Choroid plexus epithelial cell (primary cell): ENCODE data around the gene GNG8.

Source experiments
- DNase-seq: peaks from one replicate; pipeline ENCODE4 v3.0.0-alpha.2; 2010; ENCODE audit warnings: low read depth
- H3K4me3 ChIP-seq: 2 replicates; pipeline ENCODE4 v1.5.1; 2011; ENCODE audit warnings: low read depth, mild to moderate bottlenecking, control low read depth, low read length, moderate library complexity
- CTCF ChIP-seq: conservative IDR thresholded peaks from 2 replicates; pipeline ENCODE4 v1.5.1; 2011; ENCODE audit warnings: low read depth, mild to moderate bottlenecking, control low read depth, inconsistent platforms, low read length, moderate library complexity

Gene GNG8

DNA sequence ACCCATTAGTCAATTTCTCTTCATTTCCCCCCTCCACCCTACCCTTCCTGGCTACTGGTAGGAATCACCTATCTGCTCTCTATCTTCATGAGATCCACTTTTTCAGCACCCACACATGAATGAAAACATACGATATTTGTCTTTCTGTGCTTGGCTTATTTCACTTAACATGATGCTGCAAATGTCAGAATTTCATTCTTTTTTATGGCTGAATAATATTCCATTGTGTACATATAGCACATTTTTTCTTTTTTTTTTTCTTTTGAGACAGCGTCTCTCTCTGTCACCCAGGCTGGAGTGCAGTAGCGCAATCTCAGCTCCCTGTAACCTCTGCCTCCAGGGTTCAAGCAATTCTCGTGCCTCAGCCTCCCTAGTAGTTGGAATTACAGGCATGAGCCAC is 44.7 kb downstream of the GNG8 start:
- no peak for TF ChIP-seq CTCF

GRCh38 chr19:46587861-46588260 is 48.1 kb downstream of the GNG8 start:
- DNase-seq: no peak
- no peak for TF ChIP-seq CTCF
- no peak overlapping the region for H3K4me3 ChIP-seq

More for the DNA sequence above, 44.7 kb downstream of the GNG8 start:
- no peak for DNase-seq
- H3K4me3 ChIP-seq: no peak overlapping the region

DNA sequence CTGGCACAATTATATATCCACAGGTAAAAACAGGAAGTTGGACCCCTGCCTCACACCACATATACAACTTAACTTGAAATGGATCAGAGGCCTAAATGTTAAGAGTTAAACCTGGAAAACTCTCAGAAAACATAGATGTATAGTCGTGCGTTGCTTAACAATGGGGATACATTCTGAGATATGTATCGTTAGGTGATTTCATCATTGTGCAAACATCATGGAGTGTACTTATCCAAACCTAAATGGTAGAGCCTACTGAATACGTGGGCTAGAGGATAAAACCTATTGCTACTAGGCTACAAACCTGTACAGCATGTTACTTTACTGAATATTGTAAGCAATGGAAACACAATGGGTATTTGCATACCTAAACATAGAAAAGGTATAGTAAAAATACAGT is 49.7 kb downstream of the GNG8 start:
- H3K4me3 ChIP-seq: no peak overlapping the region
- no peak for DNase-seq
- no peak for TF ChIP-seq CTCF

GRCh38 chr19:46585539-46585938 is 50.5 kb downstream of the GNG8 start:
- DNase-seq: no peak
- no peak overlapping the region for H3K4me3 ChIP-seq
- no peak for TF ChIP-seq CTCF
